ENCODE results near the gene IBTK.
"Not testable (repeated sequence)": the region's sequence is repeated elsewhere in the genome, so short reads cannot be mapped to it uniquely, and the experiment has no call there.

The IBTK gene

GRCh38 chr6:82129797-82130196, 117.7 kb downstream of the IBTK start:
- no peak overlapping the region for H3K4me3 ChIP-seq (ENCODE audit: low read depth, low read length)
- no peak for TF ChIP-seq CTCF (IDR thresholded peaks at IDR 0.05; ENCODE audit: low read depth, low read length, missing control alignments)
- no peak for DNase-seq (ENCODE audit: low read depth)
- in situ Hi-C loops (cut with HindIII; ENCODE audit: low sequenced_read_pairs) = no loop called here

GRCh38 chr6:82128973-82129372, 118.6 kb downstream of the IBTK start:
- in situ Hi-C loops (cut with HindIII; ENCODE audit: low sequenced_read_pairs); H3K4me3 ChIP-seq (ENCODE audit: low read depth, low read length); DNase-seq (ENCODE audit: low read depth): not testable (repeated sequence)

- in situ Hi-C loops (cut with HindIII; ENCODE audit: low sequenced_read_pairs) = no loop called here
- DNase-seq (ENCODE audit: low read depth) = no peak
- no peak for TF ChIP-seq CTCF (IDR thresholded peaks at IDR 0.05; ENCODE audit: low read depth, low read length, missing control alignments)
- no peak overlapping the region for H3K4me3 ChIP-seq (ENCODE audit: low read depth, low read length)
Observed at GRCh38 chr6:82123632-82124031, 123.9 kb downstream of the IBTK start.
